Activated CD4-positive, alpha-beta T cell treated with anti-CD3 and anti-CD28 coated beads, Interleukin-2, amount 50 U/mL, for 16 hours (primary cell): ENCODE results near the gene BPGM.
"Not testable (repeated sequence)": the region's sequence is repeated elsewhere in the genome, so short reads cannot be mapped to it uniquely, and the experiment has no call there.

ENCODE experiments used
- DNase-seq: peaks from one replicate; pipeline ENCODE4 v3.0.0-alpha.2; 2020

The BPGM gene

GRCh38 chr7:134669388-134669787 lies 22.7 kb downstream of the BPGM start:
- DNase-seq: peak; percentile 38

- peak; percentile 69 for DNase-seq
These were observed 23.3 kb downstream of the BPGM start for GRCh38 chr7:134669845-134670373.

GRCh38 chr7:134671609-134672008 lies 25.0 kb downstream of the BPGM start:
- no peak for DNase-seq

GRCh38 chr7:134674424-134674823 lies 27.8 kb downstream of the BPGM start:
- DNase-seq: no peak

- DNase-seq: no peak
These were observed 30.1 kb downstream of the BPGM start for GRCh38 chr7:134676743-134677142.

- DNase-seq: no peak
These were observed 31.5 kb downstream of the BPGM start for GRCh38 chr7:134678115-134678514.

- no peak for DNase-seq
These were observed 32.4 kb downstream of the BPGM start for GRCh38 chr7:134679006-134679405.

- DNase-seq: no peak
These were observed 37.5 kb downstream of the BPGM start for GRCh38 chr7:134684165-134684564.

GRCh38 chr7:134685250-134685649 lies 38.6 kb downstream of the BPGM start:
- no peak for DNase-seq

- no peak for DNase-seq
These were observed 40.1 kb downstream of the BPGM start for GRCh38 chr7:134686786-134687185.

GRCh38 chr7:134689550-134689949 lies 42.9 kb downstream of the BPGM start:
- not testable (repeated sequence) for DNase-seq

- DNase-seq: no peak
These were observed 43.4 kb downstream of the BPGM start for GRCh38 chr7:134690016-134690415.

- no peak for DNase-seq
These were observed 44.2 kb downstream of the BPGM start for GRCh38 chr7:134690614-134691504.

- no peak for DNase-seq
These were observed 45.1 kb downstream of the BPGM start for GRCh38 chr7:134691546-134692343.

- DNase-seq: no peak
These were observed 45.7 kb downstream of the BPGM start for GRCh38 chr7:134692344-134692705.

GRCh38 chr7:134693256-134693655 lies 46.6 kb downstream of the BPGM start:
- no peak for DNase-seq

GRCh38 chr7:134694299-134694698 lies 47.6 kb downstream of the BPGM start:
- DNase-seq: no peak

- no peak for DNase-seq
These were observed 48.1 kb downstream of the BPGM start for GRCh38 chr7:134694767-134695166.

GRCh38 chr7:134695321-134695860 lies 48.7 kb downstream of the BPGM start:
- no peak for DNase-seq

- no peak for DNase-seq
These were observed 49.6 kb downstream of the BPGM start for GRCh38 chr7:134696261-134696660.

GRCh38 chr7:134697205-134697886 lies 50.7 kb downstream of the BPGM start:
- no peak for DNase-seq

- DNase-seq: no peak
These were observed 51.8 kb downstream of the BPGM start for GRCh38 chr7:134698481-134698880.
